ENCODE data around the gene PPP2R1B. TPM values are rescaled to one million over a fixed set of nuclear protein-coding genes. Genes with fewer than 3 reads are reported as not detected.
A peak's percentile ranks its signal among the peaks of the same experiment; 100 is the strongest.

The PPP2R1B gene
- total and polyA plus RNA-seq, 11 donors: 4.2 to 99.9 (median 7.9) TPM

- Histone ChIP-seq H3K4me1 (peaks cover 0 to 77% (median 25%) of the 10 kb centered on the region in 12 donors), H3K4me3 (no peak overlapping the region), H3K27me3 (no peaks in the 10 kb centered on the region), H3K36me3 (peaks cover 0 to 67% (median 65%) of the 10 kb centered on the region in 9 donors), H3K9me3 (no peaks in the 10 kb centered on the region), H3K27ac (no peak overlapping the region)
- WGBS, 4 donors: 81 to 89% (median 84%) methylated on average over 3 of the region's 3 CpGs
- TF ChIP-seq POLR2A (IDR thresholded peaks at IDR 0.05): no peak
- TF ChIP-seq CTCF (IDR thresholded peaks at IDR 0.05): peak in 3 of 12 donors; percentile 8 to 23 (median 10)
- DNase-seq (no peak), ATAC-seq (no peak)
- intact Hi-C loops (cut with DNase I): loop anchor here in 1 of 10 donors (10.0 kb wide), 1 partner anchor 48 kb away; no protein-coding TSS in a partner anchor
These were observed 3.1 kb downstream of the PPP2R1B start for GRCh38 chr11:111762981-111763643.

- Histone ChIP-seq H3K27ac (no peak overlapping the region), H3K36me3 (peaks cover 0 to 73% (median 71%) of the 10 kb centered on the region in 9 donors), H3K27me3 (no peaks in the 10 kb centered on the region), H3K4me3 (no peak overlapping the region), H3K4me1 (peaks cover 0 to 76% (median 25%) of the 10 kb centered on the region in 12 donors), H3K9me3 (no peaks in the 10 kb centered on the region)
- TF ChIP-seq POLR2A (IDR thresholded peaks at IDR 0.05) (no peak), CTCF (IDR thresholded peaks at IDR 0.05) (no peak)
- DNase-seq: no peak
- intact Hi-C loops (cut with DNase I): loop anchor here in 1 of 10 donors (10.0 kb wide), 1 partner anchor 48 kb away; no protein-coding TSS in a partner anchor
- no peak for ATAC-seq
- WGBS, 4 donors: 93 to 99% (median 97%) methylated on average over 5 of the region's 5 CpGs
These were observed 3.7 kb downstream of the PPP2R1B start for GRCh38 chr11:111762526-111762925.

GRCh38 chr11:111761036-111761435, 5.2 kb downstream of the PPP2R1B start:
- Histone ChIP-seq H3K4me1 (peaks cover 0 to 67% (median 20%) of the 10 kb centered on the region in 12 donors), H3K27ac (no peak overlapping the region), H3K4me3 (no peak overlapping the region), H3K9me3 (no peaks in the 10 kb centered on the region), H3K36me3 (peaks cover 0 to 88% (median 86%) of the 10 kb centered on the region in 9 donors), H3K27me3 (no peaks in the 10 kb centered on the region)
- no peak for TF ChIP-seq CTCF (IDR thresholded peaks at IDR 0.05)
- TF ChIP-seq POLR2A (IDR thresholded peaks at IDR 0.05): no peak
- WGBS, 4 donors: 67 to 91% (median 84%) methylated on average over 4 of the region's 4 CpGs
- intact Hi-C loops (cut with DNase I): loop anchor here in 1 of 10 donors (10.0 kb wide), 1 partner anchor 46 kb away; no protein-coding TSS in a partner anchor
- ATAC-seq (no peak), DNase-seq (no peak)

GRCh38 chr11:111759778-111760407, 6.3 kb downstream of the PPP2R1B start:
- H3K9me3 ChIP-seq: no peaks in the 10 kb centered on the region
- H3K4me1 ChIP-seq: peaks cover 0 to 62% (median 17%) of the 10 kb centered on the region in 12 donors
- peak overlapping the region in 11 of 12 donors; percentile 17 to 72 (median 61) for H3K27ac ChIP-seq
- WGBS, 4 donors: 45 to 71% (median 50%) methylated on average over 5 of the region's 5 CpGs
- ATAC-seq: peak in 1 of 4 donors; percentile 63
- H3K36me3 ChIP-seq: peaks cover 0 to 99% (median 97%) of the 10 kb centered on the region in 9 donors
- intact Hi-C loops (cut with DNase I): loop anchor here in 2 of 10 donors (1.0 to 10.0 kb wide), 2 partner anchors 31 to 45 kb away; no protein-coding TSS in a partner anchor
- TF ChIP-seq CTCF (IDR thresholded peaks at IDR 0.05) (no peak), POLR2A (IDR thresholded peaks at IDR 0.05) (no peak)
- H3K27me3 ChIP-seq: no peaks in the 10 kb centered on the region
- no peak for DNase-seq
- no peak overlapping the region for H3K4me3 ChIP-seq
